ENCODE results near the gene DUSP22.
"Not testable (repeated sequence)": the region's sequence is repeated elsewhere in the genome, so short reads cannot be mapped to it uniquely, and the experiment has no call there.

The DUSP22 gene

DNA sequence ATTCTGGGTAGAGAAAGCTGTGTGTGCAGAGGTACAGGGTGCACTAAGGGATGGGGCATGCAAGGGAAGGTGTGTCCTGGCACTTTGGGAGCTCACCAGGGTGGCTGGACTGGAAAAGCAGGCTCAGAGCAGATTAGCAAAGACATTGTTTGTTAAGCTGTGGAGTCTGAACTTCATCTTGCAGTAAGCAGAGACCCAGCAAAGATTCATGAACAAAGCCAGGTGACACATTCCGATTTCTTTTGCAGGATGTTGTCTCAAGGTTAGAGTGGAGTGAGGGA lies 28.8 kb downstream of the DUSP22 start:
- H3K27ac ChIP-seq = no peak overlapping the region
- TF ChIP-seq CTCF (conservative IDR thresholded peaks at IDR 0.05) = no peak
- no peak for TF ChIP-seq ZFX (IDR thresholded peaks at IDR 0.05)

DNA sequence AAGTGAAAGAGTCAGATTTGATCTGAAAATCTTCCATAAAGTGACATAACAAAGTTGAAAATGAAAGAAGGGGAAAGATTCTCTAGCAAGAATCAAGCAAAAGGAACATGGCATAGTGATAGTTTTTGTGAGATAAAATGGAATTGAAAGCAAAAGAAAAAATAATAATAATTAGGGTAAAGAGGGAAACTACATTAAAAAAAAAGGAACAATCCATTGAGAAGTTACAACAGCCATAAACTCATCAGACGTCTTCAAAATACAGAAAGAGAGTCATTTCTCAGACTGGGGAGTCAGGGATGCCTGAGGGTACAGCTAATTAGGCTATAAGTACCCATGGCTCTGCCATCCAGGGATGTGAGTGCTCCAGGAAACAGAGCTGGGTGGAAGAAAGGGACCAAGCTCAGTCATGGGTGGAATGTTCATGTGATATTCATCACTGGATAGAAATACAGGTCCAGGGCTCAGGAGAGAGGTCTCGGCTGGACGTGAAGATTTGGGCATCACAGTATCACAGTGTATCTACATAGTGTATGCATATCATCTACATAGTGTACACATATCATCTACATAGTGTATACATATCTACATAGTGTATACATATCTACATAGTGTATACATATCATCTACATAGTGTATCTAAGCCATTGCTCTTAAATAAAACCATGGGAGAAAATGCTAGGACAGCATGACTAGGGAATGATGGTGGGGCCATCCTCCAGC lies 29.4 kb downstream of the DUSP22 start:
- H3K27ac ChIP-seq = no peak overlapping the region
- TF ChIP-seq ZFX (IDR thresholded peaks at IDR 0.05) (no peak), CTCF (conservative IDR thresholded peaks at IDR 0.05) (no peak)

DNA sequence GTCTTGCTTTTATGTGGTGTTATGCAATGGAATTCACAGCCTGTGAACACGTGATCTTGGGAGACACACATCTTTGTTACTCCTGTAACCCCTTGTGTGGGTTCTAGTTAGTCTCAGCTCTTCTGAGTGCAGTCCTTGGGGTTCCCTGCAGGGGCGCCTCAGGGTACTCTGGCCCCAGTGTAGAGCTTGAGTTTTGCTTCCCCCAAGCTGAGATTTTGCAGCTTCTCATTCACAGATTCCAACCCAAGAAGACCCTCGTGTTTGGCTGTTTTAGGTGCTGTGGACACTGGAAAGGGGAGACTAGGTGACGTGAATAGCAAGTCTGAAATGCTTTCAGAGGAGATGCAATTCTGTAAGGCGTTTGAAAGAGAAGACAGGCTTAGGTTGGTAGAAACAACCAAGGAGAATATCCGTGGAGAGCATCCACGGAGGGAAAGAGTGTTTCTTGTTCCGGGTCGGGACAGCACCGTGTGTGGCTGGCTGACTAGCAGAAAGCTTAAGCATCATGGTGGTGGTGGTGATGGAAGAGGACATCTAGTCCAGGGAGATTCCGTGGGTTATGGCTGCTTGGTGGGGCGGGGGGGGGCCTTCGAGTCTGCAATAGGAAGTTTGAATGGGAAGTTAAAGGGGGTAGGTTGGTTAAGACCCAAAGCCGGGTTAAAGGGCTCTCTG lies 30.1 kb downstream of the DUSP22 start:
- H3K27ac ChIP-seq = no peak overlapping the region
- no peak for TF ChIP-seq CTCF (conservative IDR thresholded peaks at IDR 0.05)

GRCh38 chr6:322940-323729 lies 30.8 kb downstream of the DUSP22 start:
- H3K27ac ChIP-seq = no peak overlapping the region
- no peak for TF ChIP-seq CTCF (conservative IDR thresholded peaks at IDR 0.05)

DNA sequence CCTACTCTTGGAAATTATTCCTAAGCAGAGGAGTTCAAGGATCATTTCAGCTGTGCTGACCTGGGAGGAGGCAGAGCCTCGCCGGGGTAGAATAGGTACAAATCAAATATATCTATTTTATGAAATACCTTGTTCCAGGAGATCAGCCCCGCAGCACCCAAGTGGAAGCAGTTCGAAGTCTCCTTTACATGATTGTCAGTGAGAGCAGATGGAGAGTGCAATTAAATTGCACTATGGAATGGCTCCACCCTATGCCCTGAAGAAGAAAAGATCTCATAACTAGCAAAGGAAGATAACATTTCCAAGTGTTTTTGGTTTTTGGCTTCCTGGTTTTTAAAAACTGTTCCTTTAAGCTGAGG lies 31.4 kb downstream of the DUSP22 start:
- TF ChIP-seq ZFX (IDR thresholded peaks at IDR 0.05) (no peak), CTCF (conservative IDR thresholded peaks at IDR 0.05) (no peak)
- H3K27ac ChIP-seq = no peak overlapping the region

DNA sequence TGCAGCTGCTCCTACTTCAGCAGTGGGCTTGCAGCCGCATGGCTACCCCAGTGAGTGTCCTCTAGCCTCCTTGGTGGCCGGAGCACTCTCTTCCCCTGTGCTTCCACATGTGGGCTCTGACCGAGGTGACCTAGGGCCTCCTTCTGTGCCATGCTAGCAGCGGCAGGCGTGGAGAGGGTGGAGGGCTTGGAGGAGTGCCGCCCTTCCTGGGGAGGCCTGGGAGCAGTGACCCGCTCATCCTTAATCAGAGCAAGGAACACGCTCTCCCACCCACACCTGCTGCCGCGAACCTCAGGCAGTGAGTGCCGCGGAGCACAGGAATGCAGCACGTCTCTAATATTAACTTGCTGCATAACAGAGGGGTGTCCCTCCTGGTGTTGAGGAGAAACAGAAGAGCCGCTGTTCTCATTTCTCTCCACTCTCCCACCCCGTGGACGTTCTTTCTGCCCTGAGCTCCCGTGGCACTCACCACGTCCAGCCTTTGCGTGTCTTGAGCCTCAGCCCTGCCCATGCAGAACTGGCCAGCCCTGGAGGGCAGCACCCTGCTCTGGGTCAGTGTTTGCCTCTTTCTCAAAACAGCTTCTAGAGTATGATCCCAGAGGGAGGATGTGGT lies 31.9 kb downstream of the DUSP22 start:
- TF ChIP-seq CTCF (conservative IDR thresholded peaks at IDR 0.05) (no peak), ZFX (IDR thresholded peaks at IDR 0.05) (no peak)
- H3K27ac ChIP-seq = no peak overlapping the region

DNA sequence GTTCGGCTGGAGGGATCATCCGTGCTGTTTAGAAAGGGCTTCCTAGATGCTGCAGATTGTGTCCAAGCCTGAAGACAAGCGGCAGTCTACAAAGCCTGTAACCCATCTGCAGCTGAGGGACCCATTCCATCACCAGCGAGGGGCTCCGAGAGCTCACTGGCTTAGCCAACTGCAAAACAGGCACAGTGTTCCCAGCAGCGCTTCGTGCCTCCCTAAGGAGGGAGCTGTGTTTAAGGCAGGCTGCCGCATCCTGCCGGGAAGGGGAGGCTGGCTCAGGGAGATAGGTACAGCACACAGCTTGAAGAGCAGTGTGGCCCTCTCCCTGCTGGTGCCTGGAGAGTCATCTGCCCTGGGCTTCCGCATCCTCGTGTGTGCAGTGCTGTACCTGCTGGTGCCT lies 32.4 kb downstream of the DUSP22 start:
- no peak overlapping the region for H3K27ac ChIP-seq
- no peak for TF ChIP-seq CTCF (conservative IDR thresholded peaks at IDR 0.05)
- TF ChIP-seq ZFX (IDR thresholded peaks at IDR 0.05) = no peak

DNA sequence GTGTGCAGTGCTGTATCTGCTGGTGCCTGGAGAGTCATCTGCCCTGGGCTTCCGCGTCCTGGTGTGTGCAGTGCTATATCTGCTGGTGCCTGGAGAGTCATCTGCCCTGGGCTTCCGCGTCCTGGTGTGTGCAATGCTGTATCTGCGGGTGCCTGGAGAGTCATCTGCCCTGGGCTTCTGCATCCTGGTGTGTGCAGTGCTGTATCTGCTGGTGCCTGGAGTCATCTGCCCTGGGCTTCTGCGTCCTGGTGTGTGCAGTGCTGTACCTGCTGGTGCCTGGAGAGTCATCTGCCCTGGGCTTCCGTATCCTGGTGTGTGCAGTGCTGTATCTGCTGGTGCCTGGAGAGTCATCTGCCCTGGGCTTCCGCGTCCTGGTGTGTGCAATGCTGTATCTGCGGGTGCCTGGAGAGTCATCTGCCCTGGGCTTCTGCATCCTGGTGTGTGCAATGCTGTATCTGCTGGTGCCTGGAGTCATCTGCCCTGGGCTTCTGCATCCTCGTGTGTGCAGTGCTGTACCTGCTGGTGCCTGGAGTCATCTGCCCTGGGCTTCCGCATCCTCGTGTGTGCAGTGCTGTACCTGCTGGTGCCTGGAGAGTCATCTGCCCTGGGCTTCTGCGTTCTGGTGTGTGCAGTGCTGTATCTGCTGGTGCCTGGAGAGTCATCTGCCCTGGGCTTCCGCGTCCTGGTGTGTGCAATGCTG lies 33.0 kb downstream of the DUSP22 start:
- H3K27ac ChIP-seq = not testable (repeated sequence)

- not testable (repeated sequence) for H3K27ac ChIP-seq
Measured at GRCh38 chr6:326066-326465, 33.8 kb downstream of the DUSP22 start.
